Trophoblast cell (in vitro differentiated cells and primary cell): ENCODE measurements around the gene KRAS.

ENCODE experiments used
- DNase-seq, 2 donors: peaks; one replicate each; pipeline ENCODE4 v3.0.0-alpha.2; 2016
- H2AFZ ChIP-seq: 2 replicates; pipeline ENCODE4 v1.6.1; 2013; ENCODE audit warnings: low read length, moderate library complexity, mild to moderate bottlenecking; ENCODE audit not compliant: insufficient read depth, poor library complexity
- H2AK5ac ChIP-seq: 2 replicates; pipeline ENCODE4 v1.6.1; 2013; ENCODE audit warnings: mild to moderate bottlenecking, low read length
- H2BK120ac ChIP-seq: 2 replicates; pipeline ENCODE4 v1.6.1; 2013; ENCODE audit warnings: low read length, mild to moderate bottlenecking, moderate library complexity; ENCODE audit not compliant: insufficient read depth, poor library complexity
- H2BK12ac ChIP-seq: 2 replicates; pipeline ENCODE4 v1.6.1; 2013; ENCODE audit warnings: mild to moderate bottlenecking, low read length, moderate library complexity
- H2BK5ac ChIP-seq: 2 replicates; pipeline ENCODE4 v1.6.1; 2013; ENCODE audit warnings: low read length, low read depth, moderate library complexity, mild to moderate bottlenecking; ENCODE audit not compliant: poor library complexity
- H3K14ac ChIP-seq: 2 replicates; pipeline ENCODE4 v1.6.1; 2013; ENCODE audit warnings: mild to moderate bottlenecking, low read length
- H3K18ac ChIP-seq: 2 replicates; pipeline ENCODE4 v1.6.1; 2013; ENCODE audit warnings: mild to moderate bottlenecking, low read length
- H3K23ac ChIP-seq: 2 replicates; pipeline ENCODE4 v1.6.1; 2013; ENCODE audit warnings: low read length
- H3K27ac ChIP-seq: 2 replicates; pipeline ENCODE4 v1.5.1; 2013; ENCODE audit warnings: low read depth, mild to moderate bottlenecking, inconsistent platforms, low read length, moderate library complexity
- H3K27me3 ChIP-seq: 2 replicates; pipeline ENCODE4 v1.6.1; 2013; ENCODE audit warnings: inconsistent platforms, mild to moderate bottlenecking, low read length, moderate library complexity; ENCODE audit not compliant: insufficient read depth
- H3K36me3 ChIP-seq, 2 experiments: 1 replicate in 1 of 2; 2 replicates in 1 of 2; pipeline ENCODE4 v1.6.1; 2013; ENCODE audit warnings: low read length in 2 of 2, mild to moderate bottlenecking in 2 of 2, moderate library complexity in 1 of 2; ENCODE audit not compliant: insufficient read depth in 2 of 2, control insufficient read depth in 1 of 2
- H3K4ac ChIP-seq: 2 replicates; pipeline ENCODE4 v1.6.1; 2013; ENCODE audit warnings: low read depth, mild to moderate bottlenecking, low read length, moderate library complexity
- H3K4me1 ChIP-seq, 2 experiments: 1 replicate in 1 of 2; 2 replicates in 1 of 2; pipeline ENCODE4 v1.6.1; 2013; ENCODE audit warnings: low read length in 2 of 2, mild to moderate bottlenecking in 2 of 2, moderate library complexity in 1 of 2; ENCODE audit not compliant: insufficient read depth in 2 of 2, control insufficient read depth in 1 of 2
- H3K4me2 ChIP-seq: 2 replicates; pipeline ENCODE4 v1.6.1; 2013; ENCODE audit warnings: inconsistent platforms, mild to moderate bottlenecking, low read length, moderate library complexity
- H3K4me3 ChIP-seq: 2 replicates; pipeline ENCODE4 v1.5.1; 2013; ENCODE audit warnings: mild to moderate bottlenecking, low read depth, low read length, inconsistent platforms
- H3K79me1 ChIP-seq: one replicate; pipeline ENCODE4 v1.6.1; 2013; ENCODE audit warnings: low read length
- H3K79me2 ChIP-seq: 2 replicates; pipeline ENCODE4 v1.6.1; 2013; ENCODE audit warnings: low read length, mild to moderate bottlenecking; ENCODE audit not compliant: control insufficient read depth, insufficient read depth, poor library complexity
- H3K9ac ChIP-seq: 2 replicates; pipeline ENCODE4 v1.6.1; 2013; ENCODE audit warnings: mild to moderate bottlenecking, low read length
- H3K9me3 ChIP-seq: 2 replicates; pipeline ENCODE4 v1.6.1; 2013; ENCODE audit warnings: low read depth, mild to moderate bottlenecking, control low read depth, inconsistent platforms, low read length; ENCODE audit not compliant: insufficient read depth
- H4K12ac ChIP-seq: 2 replicates; pipeline ENCODE4 v1.6.1; 2013; ENCODE audit warnings: low read depth, mild to moderate bottlenecking, low read length, moderate library complexity
- H4K8ac ChIP-seq: 2 replicates; pipeline ENCODE4 v1.6.1; 2013; ENCODE audit warnings: low read depth, mild to moderate bottlenecking, low read length, moderate library complexity
- H4K91ac ChIP-seq: one replicate; pipeline ENCODE4 v1.6.1; 2013; ENCODE audit warnings: low read depth, mild to moderate bottlenecking, low read length, moderate library complexity
- WGBS: extraction: QIAGEN DNeasy Blood & Tissue Kit; methylation state at CpG from one replicate; pipeline ENCODE4 v1.1.7; 2013; ENCODE audit warnings: missing lambda C conversion rate; ENCODE audit not compliant: insufficient read length, insufficient coverage; ENCODE audit errors: extremely low coverage; 5-methylcytosine and 5-hydroxymethylcytosine counted together

KRAS gene

GRCh38 chr12:25254271-25254880 lies 3.6 kb upstream of the KRAS start:
- no peak overlapping the region for H3K4me3 ChIP-seq
- H3K4ac ChIP-seq: no peak overlapping the region
- H3K23ac ChIP-seq: no peak overlapping the region
- no peaks in the 10 kb centered on the region for H3K9me3 ChIP-seq
- H3K79me2 ChIP-seq: peaks cover 6% of the 10 kb centered on the region
- no peak overlapping the region for H2BK120ac ChIP-seq
- DNase-seq: no peak
- no peak overlapping the region for H3K4me2 ChIP-seq
- WGBS: no CpG with 5 or more reads among the region's 4 CpGs
- no peak overlapping the region for H4K8ac ChIP-seq
- H4K12ac ChIP-seq: no peak overlapping the region
- H3K79me1 ChIP-seq: peaks cover 20% of the 10 kb centered on the region
- H3K27me3 ChIP-seq: no peaks in the 10 kb centered on the region
- H3K27ac ChIP-seq: peak overlapping the region; percentile 29
- H2AK5ac ChIP-seq: no peak overlapping the region
- no peak overlapping the region for H3K9ac ChIP-seq
- no peak overlapping the region for H3K14ac ChIP-seq
- no peak overlapping the region for H2BK12ac ChIP-seq
- H3K36me3 ChIP-seq: no peaks in the 10 kb centered on the region
- H3K18ac ChIP-seq: no peak overlapping the region
- no peak overlapping the region for H2AFZ ChIP-seq
- peaks cover 9 to 16% of the 10 kb centered on the region in 2 experiments for H3K4me1 ChIP-seq
- no peak overlapping the region for H4K91ac ChIP-seq
- H2BK5ac ChIP-seq: no peak overlapping the region

DNA sequence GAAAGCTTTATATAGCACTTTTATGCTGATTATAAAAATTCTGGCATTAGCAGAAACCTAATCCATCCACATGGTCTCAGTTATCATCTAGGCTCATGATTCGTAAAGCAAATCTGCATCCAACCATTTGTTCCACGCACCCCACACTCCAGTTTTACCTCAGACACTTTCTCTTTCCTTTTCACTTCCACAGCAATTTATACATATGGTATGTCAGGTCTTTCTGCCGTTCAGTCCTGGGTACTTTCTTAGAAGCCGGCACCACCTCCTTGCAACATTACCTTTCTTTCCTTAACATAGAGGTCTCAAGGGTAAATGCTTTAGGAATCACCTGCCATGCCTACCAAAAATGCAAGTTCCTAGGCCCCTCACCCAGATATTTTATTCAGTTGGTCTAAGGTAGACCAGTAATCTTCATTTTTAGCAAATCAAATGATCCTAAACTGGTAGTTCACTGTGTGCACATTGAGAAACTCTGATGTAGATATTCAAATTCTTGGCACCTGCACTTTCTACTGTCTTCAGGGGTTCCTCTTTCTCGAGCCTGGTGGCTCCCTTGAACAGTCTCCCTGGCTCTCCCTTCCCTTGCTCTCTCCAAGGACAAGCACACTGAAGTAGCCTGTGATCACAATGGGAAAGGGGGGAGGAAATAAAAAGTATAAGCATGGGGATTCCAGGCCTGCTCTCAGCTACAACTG lies 2.8 kb upstream of the KRAS start:
- no peak overlapping the region for H2AK5ac ChIP-seq
- no peaks in the 10 kb centered on the region for H3K9me3 ChIP-seq
- H3K18ac ChIP-seq: no peak overlapping the region
- H3K79me2 ChIP-seq: peaks cover 9% of the 10 kb centered on the region
- no CpG with 5 or more reads among the region's 5 CpGs for WGBS
- H3K14ac ChIP-seq: no peak overlapping the region
- peak overlapping the region; percentile 28 for H2BK12ac ChIP-seq
- H4K8ac ChIP-seq: no peak overlapping the region
- H3K4ac ChIP-seq: no peak overlapping the region
- H3K27me3 ChIP-seq: no peaks in the 10 kb centered on the region
- no peaks in the 10 kb centered on the region for H3K36me3 ChIP-seq
- peak overlapping the region; percentile 29 for H3K27ac ChIP-seq
- no peak overlapping the region for H2AFZ ChIP-seq
- H3K4me2 ChIP-seq: no peak overlapping the region
- no peak for DNase-seq
- no peak overlapping the region for H4K91ac ChIP-seq
- no peak overlapping the region for H3K9ac ChIP-seq
- H4K12ac ChIP-seq: no peak overlapping the region
- H2BK120ac ChIP-seq: peak overlapping the region; percentile 13
- H3K79me1 ChIP-seq: peaks cover 20% of the 10 kb centered on the region
- peaks cover 9 to 16% of the 10 kb centered on the region in 2 experiments for H3K4me1 ChIP-seq
- no peak overlapping the region for H3K23ac ChIP-seq
- H2BK5ac ChIP-seq: no peak overlapping the region
- no peak overlapping the region for H3K4me3 ChIP-seq

DNA sequence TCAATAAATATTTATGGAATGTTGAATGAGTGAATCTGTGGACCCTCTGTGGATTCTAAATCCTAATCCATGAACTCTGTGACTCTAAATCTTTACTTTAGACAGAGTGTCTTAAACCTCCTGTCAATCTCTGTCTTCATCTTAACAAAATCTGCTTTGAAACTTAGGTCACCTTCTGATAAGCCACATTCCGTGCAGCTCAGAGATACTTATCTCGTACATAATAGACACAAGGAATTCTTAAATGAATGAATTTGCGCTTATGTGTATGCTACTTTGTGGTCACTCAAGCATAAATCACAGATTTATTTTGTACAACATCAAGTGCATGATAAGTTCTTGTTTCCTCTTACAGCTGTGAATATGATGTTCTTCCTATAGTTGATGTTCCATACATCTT lies 2.2 kb upstream of the KRAS start:
- Histone ChIP-seq H3K4me2 (no peak overlapping the region), H4K12ac (no peak overlapping the region), H3K79me1 (peaks cover 20% of the 10 kb centered on the region), H2BK120ac (no peak overlapping the region), H3K14ac (no peak overlapping the region), H4K91ac (no peak overlapping the region), H3K27ac (no peak overlapping the region), H3K4me1 (peaks cover 9 to 19% of the 10 kb centered on the region in 2 experiments), H3K9me3 (no peaks in the 10 kb centered on the region), H3K27me3 (no peaks in the 10 kb centered on the region), H3K9ac (no peak overlapping the region), H2AFZ (no peak overlapping the region), H3K4me3 (no peak overlapping the region), H3K79me2 (peaks cover 12% of the 10 kb centered on the region), H3K18ac (no peak overlapping the region), H2BK5ac (no peak overlapping the region), H4K8ac (no peak overlapping the region), H3K4ac (no peak overlapping the region), H3K36me3 (peaks cover 0 to 3% of the 10 kb centered on the region in 2 experiments), H2BK12ac (no peak overlapping the region), H3K23ac (no peak overlapping the region), H2AK5ac (no peak overlapping the region)
- DNase-seq: peak; percentile 63 to 83
- no CpG with 5 or more reads among the region's 3 CpGs for WGBS

GRCh38 chr12:25251769-25252168 lies 1.0 kb upstream of the KRAS start:
- no peak overlapping the region for H2AK5ac ChIP-seq
- H3K23ac ChIP-seq: no peak overlapping the region
- H4K91ac ChIP-seq: no peak overlapping the region
- H3K9me3 ChIP-seq: no peaks in the 10 kb centered on the region
- H3K14ac ChIP-seq: no peak overlapping the region
- no peak overlapping the region for H2AFZ ChIP-seq
- no peak overlapping the region for H4K8ac ChIP-seq
- no CpG with 5 or more reads among the region's 6 CpGs for WGBS
- no peak overlapping the region for H2BK120ac ChIP-seq
- H3K27ac ChIP-seq: peak overlapping the region; percentile 80
- peaks cover 15% of the 10 kb centered on the region for H3K79me2 ChIP-seq
- H3K4me3 ChIP-seq: no peak overlapping the region
- peaks cover 0 to 4% of the 10 kb centered on the region in 2 experiments for H3K36me3 ChIP-seq
- no peak overlapping the region for H3K4ac ChIP-seq
- no peak overlapping the region for H3K9ac ChIP-seq
- no peak overlapping the region for H2BK5ac ChIP-seq
- no peak overlapping the region for H4K12ac ChIP-seq
- H3K79me1 ChIP-seq: peaks cover 13% of the 10 kb centered on the region
- H3K4me1 ChIP-seq: peaks cover 6 to 13% of the 10 kb centered on the region in 2 experiments
- DNase-seq: peak in 1 of 2 donors; percentile 2
- no peaks in the 10 kb centered on the region for H3K27me3 ChIP-seq
- no peak overlapping the region for H2BK12ac ChIP-seq
- no peak overlapping the region for H3K18ac ChIP-seq
- H3K4me2 ChIP-seq: peak overlapping the region; percentile 70
